ENCODE measurements around the gene AUH.

Gene AUH

GRCh38 chr9:91285729-91286353 lies 75.9 kb downstream of the AUH start:
- DNase-seq, result no peak
- Histone ChIP-seq H3K27ac (ENCODE audit: insufficient read depth, low read length, poor library complexity, severe bottlenecking) (no peak overlapping the region), H3K9me3 (ENCODE audit: control insufficient read depth, low read length) (no peaks in the 10 kb centered on the region)

GRCh38 chr9:91282292-91282691 lies 79.4 kb downstream of the AUH start:
- no peak for DNase-seq
- H3K9me3 ChIP-seq (ENCODE audit: control insufficient read depth, low read length), result no peaks in the 10 kb centered on the region
- H3K4me3 ChIP-seq (ENCODE audit: insufficient read depth, low read depth, low read length, poor library complexity, severe bottlenecking), result no peak overlapping the region
- no peaks in the 10 kb centered on the region for H3K27me3 ChIP-seq (replicated peaks; ENCODE audit: control insufficient read depth, insufficient read depth, low read length, poor library complexity, severe bottlenecking)
- H3K4me1 ChIP-seq (ENCODE audit: control insufficient read depth, insufficient read depth, low read length, poor library complexity, severe bottlenecking), result no peaks in the 10 kb centered on the region
- no peak overlapping the region for H3K27ac ChIP-seq (ENCODE audit: insufficient read depth, low read length, poor library complexity, severe bottlenecking)
- H3K36me3 ChIP-seq (ENCODE audit: control insufficient read depth, insufficient read depth, low read length), result no peaks in the 10 kb centered on the region

More at GRCh38 chr9:91285729-91286353, 75.9 kb downstream of the AUH start:
- Histone ChIP-seq H3K36me3 (ENCODE audit: control insufficient read depth, insufficient read depth, low read length) (no peaks in the 10 kb centered on the region), H3K4me1 (ENCODE audit: control insufficient read depth, insufficient read depth, low read length, poor library complexity, severe bottlenecking) (no peaks in the 10 kb centered on the region), H3K27me3 (replicated peaks; ENCODE audit: control insufficient read depth, insufficient read depth, low read length, poor library complexity, severe bottlenecking) (no peaks in the 10 kb centered on the region), H3K4me3 (ENCODE audit: insufficient read depth, low read depth, low read length, poor library complexity, severe bottlenecking) (no peak overlapping the region)

GRCh38 chr9:91279296-91280204 lies 82.2 kb downstream of the AUH start:
- no peak overlapping the region for H3K4me3 ChIP-seq (ENCODE audit: insufficient read depth, low read depth, low read length, poor library complexity, severe bottlenecking)
- H3K27ac ChIP-seq (ENCODE audit: insufficient read depth, low read length, poor library complexity, severe bottlenecking), result no peak overlapping the region
- no peaks in the 10 kb centered on the region for H3K9me3 ChIP-seq (ENCODE audit: control insufficient read depth, low read length)
- no peak for DNase-seq
- H3K36me3 ChIP-seq (ENCODE audit: control insufficient read depth, insufficient read depth, low read length), result no peaks in the 10 kb centered on the region
- H3K4me1 ChIP-seq (ENCODE audit: control insufficient read depth, insufficient read depth, low read length, poor library complexity, severe bottlenecking), result no peaks in the 10 kb centered on the region
- H3K27me3 ChIP-seq (replicated peaks; ENCODE audit: control insufficient read depth, insufficient read depth, low read length, poor library complexity, severe bottlenecking), result no peaks in the 10 kb centered on the region

GRCh38 chr9:91276513-91276912 lies 85.2 kb downstream of the AUH start:
- no peak overlapping the region for H3K4me3 ChIP-seq (ENCODE audit: insufficient read depth, low read depth, low read length, poor library complexity, severe bottlenecking)
- H3K9me3 ChIP-seq (ENCODE audit: control insufficient read depth, low read length), result no peaks in the 10 kb centered on the region
- DNase-seq, result no peak

GRCh38 chr9:91275655-91276054 lies 86.1 kb downstream of the AUH start:
- no peaks in the 10 kb centered on the region for H3K27me3 ChIP-seq (replicated peaks; ENCODE audit: control insufficient read depth, insufficient read depth, low read length, poor library complexity, severe bottlenecking)

More at GRCh38 chr9:91276513-91276912, 85.2 kb downstream of the AUH start:
- Histone ChIP-seq H3K36me3 (ENCODE audit: control insufficient read depth, insufficient read depth, low read length) (no peaks in the 10 kb centered on the region), H3K4me1 (ENCODE audit: control insufficient read depth, insufficient read depth, low read length, poor library complexity, severe bottlenecking) (no peaks in the 10 kb centered on the region), H3K27me3 (replicated peaks; ENCODE audit: control insufficient read depth, insufficient read depth, low read length, poor library complexity, severe bottlenecking) (no peaks in the 10 kb centered on the region), H3K27ac (ENCODE audit: insufficient read depth, low read length, poor library complexity, severe bottlenecking) (no peak overlapping the region)

GRCh38 chr9:91274949-91275492 lies 86.7 kb downstream of the AUH start:
- Histone ChIP-seq H3K4me1 (ENCODE audit: control insufficient read depth, insufficient read depth, low read length, poor library complexity, severe bottlenecking) (no peaks in the 10 kb centered on the region), H3K4me3 (ENCODE audit: insufficient read depth, low read depth, low read length, poor library complexity, severe bottlenecking) (no peak overlapping the region), H3K27ac (ENCODE audit: insufficient read depth, low read length, poor library complexity, severe bottlenecking) (no peak overlapping the region), H3K9me3 (ENCODE audit: control insufficient read depth, low read length) (no peaks in the 10 kb centered on the region), H3K27me3 (replicated peaks; ENCODE audit: control insufficient read depth, insufficient read depth, low read length, poor library complexity, severe bottlenecking) (no peaks in the 10 kb centered on the region), H3K36me3 (ENCODE audit: control insufficient read depth, insufficient read depth, low read length) (no peaks in the 10 kb centered on the region)
- DNase-seq, result no peak

More at GRCh38 chr9:91275655-91276054, 86.1 kb downstream of the AUH start:
- Histone ChIP-seq H3K27ac (ENCODE audit: insufficient read depth, low read length, poor library complexity, severe bottlenecking) (no peak overlapping the region), H3K4me1 (ENCODE audit: control insufficient read depth, insufficient read depth, low read length, poor library complexity, severe bottlenecking) (no peaks in the 10 kb centered on the region), H3K9me3 (ENCODE audit: control insufficient read depth, low read length) (no peaks in the 10 kb centered on the region), H3K36me3 (ENCODE audit: control insufficient read depth, insufficient read depth, low read length) (no peaks in the 10 kb centered on the region), H3K4me3 (ENCODE audit: insufficient read depth, low read depth, low read length, poor library complexity, severe bottlenecking) (no peak overlapping the region)
- DNase-seq, result no peak

GRCh38 chr9:91273853-91274552 lies 87.7 kb downstream of the AUH start:
- H3K4me3 ChIP-seq (ENCODE audit: insufficient read depth, low read depth, low read length, poor library complexity, severe bottlenecking), result no peak overlapping the region
- no peak for DNase-seq
- no peaks in the 10 kb centered on the region for H3K27me3 ChIP-seq (replicated peaks; ENCODE audit: control insufficient read depth, insufficient read depth, low read length, poor library complexity, severe bottlenecking)
- no peaks in the 10 kb centered on the region for H3K9me3 ChIP-seq (ENCODE audit: control insufficient read depth, low read length)
- no peak overlapping the region for H3K27ac ChIP-seq (ENCODE audit: insufficient read depth, low read length, poor library complexity, severe bottlenecking)
- no peaks in the 10 kb centered on the region for H3K4me1 ChIP-seq (ENCODE audit: control insufficient read depth, insufficient read depth, low read length, poor library complexity, severe bottlenecking)
- no peaks in the 10 kb centered on the region for H3K36me3 ChIP-seq (ENCODE audit: control insufficient read depth, insufficient read depth, low read length)

- DNase-seq, result no peak
- no peak overlapping the region for H3K27ac ChIP-seq (ENCODE audit: insufficient read depth, low read length, poor library complexity, severe bottlenecking)
- no peaks in the 10 kb centered on the region for H3K4me1 ChIP-seq (ENCODE audit: control insufficient read depth, insufficient read depth, low read length, poor library complexity, severe bottlenecking)
- H3K4me3 ChIP-seq (ENCODE audit: insufficient read depth, low read depth, low read length, poor library complexity, severe bottlenecking), result no peak overlapping the region
- H3K36me3 ChIP-seq (ENCODE audit: control insufficient read depth, insufficient read depth, low read length), result no peaks in the 10 kb centered on the region
- H3K9me3 ChIP-seq (ENCODE audit: control insufficient read depth, low read length), result no peaks in the 10 kb centered on the region
- H3K27me3 ChIP-seq (replicated peaks; ENCODE audit: control insufficient read depth, insufficient read depth, low read length, poor library complexity, severe bottlenecking), result no peaks in the 10 kb centered on the region
Measured at GRCh38 chr9:91271156-91271555, 90.6 kb downstream of the AUH start.

GRCh38 chr9:91269907-91270491 lies 91.7 kb downstream of the AUH start:
- no peak overlapping the region for H3K4me3 ChIP-seq (ENCODE audit: insufficient read depth, low read depth, low read length, poor library complexity, severe bottlenecking)
- DNase-seq, result no peak
- no peaks in the 10 kb centered on the region for H3K27me3 ChIP-seq (replicated peaks; ENCODE audit: control insufficient read depth, insufficient read depth, low read length, poor library complexity, severe bottlenecking)
- H3K27ac ChIP-seq (ENCODE audit: insufficient read depth, low read length, poor library complexity, severe bottlenecking), result no peak overlapping the region
- H3K36me3 ChIP-seq (ENCODE audit: control insufficient read depth, insufficient read depth, low read length), result no peaks in the 10 kb centered on the region
- H3K4me1 ChIP-seq (ENCODE audit: control insufficient read depth, insufficient read depth, low read length, poor library complexity, severe bottlenecking), result no peaks in the 10 kb centered on the region
- H3K9me3 ChIP-seq (ENCODE audit: control insufficient read depth, low read length), result no peaks in the 10 kb centered on the region

Data from effector memory CD4-positive, alpha-beta T cell (primary cell).